HFF-Myc (cell line): ENCODE results near the gene MBOAT1.

Experiments
- DNase-seq: peaks from one replicate; pipeline ENCODE4 v3.0.0-alpha.2; 2011; ENCODE audit warnings: low read depth; ENCODE audit errors: extremely low read depth
- H3K4me3 ChIP-seq: replicated peaks from 2 replicates; pipeline ENCODE4 v1.5.1; 2011; ENCODE audit warnings: low read depth, mild to moderate bottlenecking, control low read depth, low read length
- TF ChIP-seq, protein P1 (sequence below): IDR thresholded peaks from 2 replicates; pipeline ENCODE4 v1.5.1; 2012; ENCODE audit warnings: mild to moderate bottlenecking, low read depth, low read length, control low read depth; ENCODE audit errors: missing control alignments

MBOAT1 gene

GRCh38 chr6:20212392-20213111 lies at the start of gene MBOAT1:
MBOAT1 (minus strand) TSS chr6:20212469; CDS start chr6:20212234, 235 bp downstream.
- H3K4me3 ChIP-seq, result peak within 1 kb of the TSS; percentile 63
- DNase-seq, result peak; percentile 33
- TF ChIP-seq, protein P1, sequence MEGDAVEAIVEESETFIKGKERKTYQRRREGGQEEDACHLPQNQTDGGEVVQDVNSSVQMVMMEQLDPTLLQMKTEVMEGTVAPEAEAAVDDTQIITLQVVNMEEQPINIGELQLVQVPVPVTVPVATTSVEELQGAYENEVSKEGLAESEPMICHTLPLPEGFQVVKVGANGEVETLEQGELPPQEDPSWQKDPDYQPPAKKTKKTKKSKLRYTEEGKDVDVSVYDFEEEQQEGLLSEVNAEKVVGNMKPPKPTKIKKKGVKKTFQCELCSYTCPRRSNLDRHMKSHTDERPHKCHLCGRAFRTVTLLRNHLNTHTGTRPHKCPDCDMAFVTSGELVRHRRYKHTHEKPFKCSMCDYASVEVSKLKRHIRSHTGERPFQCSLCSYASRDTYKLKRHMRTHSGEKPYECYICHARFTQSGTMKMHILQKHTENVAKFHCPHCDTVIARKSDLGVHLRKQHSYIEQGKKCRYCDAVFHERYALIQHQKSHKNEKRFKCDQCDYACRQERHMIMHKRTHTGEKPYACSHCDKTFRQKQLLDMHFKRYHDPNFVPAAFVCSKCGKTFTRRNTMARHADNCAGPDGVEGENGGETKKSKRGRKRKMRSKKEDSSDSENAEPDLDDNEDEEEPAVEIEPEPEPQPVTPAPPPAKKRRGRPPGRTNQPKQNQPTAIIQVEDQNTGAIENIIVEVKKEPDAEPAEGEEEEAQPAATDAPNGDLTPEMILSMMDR, result no peak

DNA sequence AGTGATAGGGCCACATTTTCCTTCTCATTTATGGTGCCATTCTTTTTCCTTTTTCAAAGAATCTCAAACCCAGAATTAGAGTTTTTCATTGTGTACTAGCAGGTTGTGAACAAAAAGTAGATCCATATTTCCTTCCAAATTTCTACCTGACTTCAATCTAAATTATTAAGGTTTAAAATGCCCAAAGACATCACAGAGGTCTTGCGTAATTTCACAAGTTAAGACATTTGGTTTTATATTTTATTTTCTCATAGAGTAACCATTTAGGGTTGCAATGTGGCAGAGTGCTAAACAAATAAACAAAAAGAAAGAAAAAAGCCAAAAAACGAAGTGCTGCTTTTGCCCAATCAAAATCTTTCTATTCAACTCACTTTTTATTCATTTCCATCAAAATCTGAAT lies 49.4 kb upstream of the MBOAT1 start:
- no peak overlapping the region for H3K4me3 ChIP-seq
- no peak for DNase-seq
- TF ChIP-seq, protein P1, result no peak

GRCh38 chr6:20260360-20260759 lies 48.1 kb upstream of the MBOAT1 start:
- no peak overlapping the region for H3K4me3 ChIP-seq
- DNase-seq, result no peak
- TF ChIP-seq, protein P1, result no peak

- no peak overlapping the region for H3K4me3 ChIP-seq
- TF ChIP-seq, protein P1, result no peak
- no peak for DNase-seq
These were observed 47.2 kb upstream of the MBOAT1 start for GRCh38 chr6:20259316-20260049.

GRCh38 chr6:20255428-20255827 lies 43.2 kb upstream of the MBOAT1 start:
- DNase-seq, result no peak
- TF ChIP-seq, protein P1, result no peak
- H3K4me3 ChIP-seq, result no peak overlapping the region

DNA sequence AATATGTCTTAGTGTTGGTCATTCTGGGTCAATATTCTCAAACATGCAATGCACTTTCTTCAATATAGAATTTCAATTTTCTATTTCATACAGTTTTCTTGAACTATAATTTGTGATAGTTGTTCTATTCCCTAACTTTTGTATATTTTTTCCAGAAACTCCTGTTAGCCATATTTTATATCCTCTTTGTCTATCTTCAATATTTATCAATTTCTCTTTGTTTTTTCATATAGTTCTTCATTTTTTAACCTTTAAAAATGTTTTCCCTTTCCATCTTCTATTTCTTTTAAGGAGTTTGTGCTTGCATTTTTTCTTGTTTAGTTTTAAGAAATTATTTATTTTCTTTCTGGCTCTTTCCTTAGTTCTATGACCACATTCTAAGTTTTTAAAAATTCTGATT lies 42.0 kb upstream of the MBOAT1 start:
- no peak for DNase-seq
- TF ChIP-seq, protein P1, result no peak
- no peak overlapping the region for H3K4me3 ChIP-seq
